GM12891 (cell line): ENCODE measurements around the gene RPS24.

Experiments used
- PAX5 ChIP-seq: IDR thresholded peaks from 2 replicates; pipeline ENCODE4 v1.6.1; 2011; ENCODE audit warnings: low read length, moderate library complexity, mild to moderate bottlenecking; ENCODE audit not compliant: insufficient read depth, severe bottlenecking
- POLR2A ChIP-seq: IDR thresholded peaks from 2 replicates; pipeline ENCODE4 v1.6.1; 2011; ENCODE audit warnings: low read depth, low read length, control low read depth
- POLR2AphosphoS5 ChIP-seq: IDR thresholded peaks from 2 replicates; pipeline ENCODE4 v1.6.1; 2011; ENCODE audit warnings: low read depth, low read length, control low read depth
- TAF1 ChIP-seq: IDR thresholded peaks from 2 replicates; pipeline ENCODE4 v1.6.1; 2011; ENCODE audit warnings: low read depth, low read length, control low read depth

DNA sequence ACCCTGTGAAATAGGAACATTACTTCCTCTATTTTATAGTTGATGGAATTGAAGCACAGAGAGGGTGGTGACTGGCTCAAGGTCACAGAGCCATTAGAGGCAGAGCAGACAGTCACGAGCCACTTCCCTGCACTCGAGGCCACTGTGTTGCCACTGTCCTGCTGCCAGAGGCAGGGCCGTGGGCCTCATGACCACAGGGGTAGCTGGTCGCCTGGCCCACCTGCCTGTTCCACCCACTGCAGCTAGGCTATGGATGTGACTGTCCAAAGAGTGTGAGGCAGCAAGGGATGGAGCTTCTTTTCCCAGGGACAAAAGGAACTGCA lies 38.2 kb downstream of the RPS24 start:
- TF ChIP-seq POLR2AphosphoS5 = no peak
- TF ChIP-seq POLR2A = no peak
- TF ChIP-seq TAF1 = no peak
- no peak for TF ChIP-seq PAX5
